Tibial artery (tissue), 4 donors: Measurements from ENCODE around the gene FHOD1.

ENCODE experiments used
- DNase-seq, 2 donors: peaks; one replicate each; pipeline ENCODE4 v3.0.0-alpha.2; 2019
- H3K27ac ChIP-seq, 2 donors: fragments of 200-600 bp; sonication (generic) in 1 of 2; 1 replicate in 1 of 2; 2 replicates in 1 of 2; pipeline ENCODE4 v1.5.1; 2018 to 2019; ENCODE audit warnings: mild to moderate bottlenecking in 1 of 2
- H3K27me3 ChIP-seq, 2 donors: fragments of 200-600 bp; sonication (generic) in 1 of 2; one replicate each; pipeline versions ENCODE4 v1.5.1 to v1.6.0; 2016 to 2019
- H3K36me3 ChIP-seq, 3 donors: fragments of 200-600 bp; sonication (generic) in 2 of 3; one replicate each; pipeline ENCODE4 v1.5.1; 2016 to 2019; ENCODE audit warnings: mild to moderate bottlenecking in 2 of 3
- H3K4me1 ChIP-seq, 4 donors: fragments of 200-600 bp; sonication (generic) in 2 of 4; 1 replicate in 3 of 4; 2 replicates in 1 of 4; pipeline ENCODE4 v1.5.1; 2016 to 2019
- H3K4me3 ChIP-seq, 2 donors: fragments of 200-600 bp; sonication (generic) in 1 of 2; 1 replicate in 1 of 2; 2 replicates in 1 of 2; pipeline ENCODE4 v1.5.1; 2018 to 2019; ENCODE audit warnings: mild to moderate bottlenecking in 2 of 2
- H3K9me3 ChIP-seq, 3 donors: fragments of 200-600 bp; sonication (generic) in 1 of 3; one replicate each; pipeline ENCODE4 v1.5.1; 2016 to 2019
- intact Hi-C: fragments of 100-400 bp; cut with DNase I; formaldehyde crosslinking; loops from one replicate; pipeline ENCODE4 v1.15.0; 2023; ENCODE audit warnings: low total_unique reads
- TF ChIP-seq, protein P1 (sequence below), 2 experiments: fragments of 200-600 bp in 1 of 2; fragments of 450-650 bp in 1 of 2; IDR thresholded peaks; one replicate each; pipeline ENCODE4 v1.5.1; 2017 to 2019; ENCODE audit warnings: antibody characterized with exemption in 2 of 2, mild to moderate bottlenecking in 1 of 2, moderate library complexity in 1 of 2

Gene FHOD1

DNA sequence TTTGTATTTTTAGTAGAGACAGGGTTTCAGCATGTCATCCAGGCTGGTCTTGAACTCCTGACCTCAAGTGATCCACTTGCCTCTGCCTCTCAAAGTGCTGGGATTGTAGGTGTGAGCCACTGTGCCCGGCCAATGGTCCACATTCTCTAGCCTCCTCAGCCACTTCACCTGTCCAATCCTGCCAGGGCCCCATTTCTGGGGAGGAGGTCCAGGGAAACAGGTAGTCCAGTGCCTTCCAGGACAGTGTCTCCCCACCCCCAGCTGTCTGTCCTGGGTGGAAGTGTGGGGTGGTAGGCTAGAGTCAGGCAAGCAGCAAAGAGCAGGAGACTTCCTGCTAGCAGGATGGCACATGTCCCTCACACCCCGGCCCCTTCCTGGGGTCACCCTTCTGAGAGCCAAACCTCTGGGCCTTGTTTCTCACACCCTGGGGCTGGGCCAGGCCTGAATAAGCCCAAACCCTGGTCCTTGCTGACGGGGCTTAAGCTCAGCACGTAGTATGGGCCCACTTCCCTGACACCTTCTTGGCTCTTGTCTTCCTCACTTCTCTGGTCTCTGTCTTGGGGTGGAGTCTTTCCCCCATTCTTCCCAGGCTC is 5.0 kb downstream of the FHOD1 start:
- H3K9me3 ChIP-seq = no peaks in the 10 kb centered on the region
- TF ChIP-seq, protein P1, sequence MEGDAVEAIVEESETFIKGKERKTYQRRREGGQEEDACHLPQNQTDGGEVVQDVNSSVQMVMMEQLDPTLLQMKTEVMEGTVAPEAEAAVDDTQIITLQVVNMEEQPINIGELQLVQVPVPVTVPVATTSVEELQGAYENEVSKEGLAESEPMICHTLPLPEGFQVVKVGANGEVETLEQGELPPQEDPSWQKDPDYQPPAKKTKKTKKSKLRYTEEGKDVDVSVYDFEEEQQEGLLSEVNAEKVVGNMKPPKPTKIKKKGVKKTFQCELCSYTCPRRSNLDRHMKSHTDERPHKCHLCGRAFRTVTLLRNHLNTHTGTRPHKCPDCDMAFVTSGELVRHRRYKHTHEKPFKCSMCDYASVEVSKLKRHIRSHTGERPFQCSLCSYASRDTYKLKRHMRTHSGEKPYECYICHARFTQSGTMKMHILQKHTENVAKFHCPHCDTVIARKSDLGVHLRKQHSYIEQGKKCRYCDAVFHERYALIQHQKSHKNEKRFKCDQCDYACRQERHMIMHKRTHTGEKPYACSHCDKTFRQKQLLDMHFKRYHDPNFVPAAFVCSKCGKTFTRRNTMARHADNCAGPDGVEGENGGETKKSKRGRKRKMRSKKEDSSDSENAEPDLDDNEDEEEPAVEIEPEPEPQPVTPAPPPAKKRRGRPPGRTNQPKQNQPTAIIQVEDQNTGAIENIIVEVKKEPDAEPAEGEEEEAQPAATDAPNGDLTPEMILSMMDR (IDR thresholded peaks at IDR 0.05) = no peak
- peaks cover 5 to 24% (median 23%) of the 10 kb centered on the region in 3 donors for H3K36me3 ChIP-seq
- no peak overlapping the region for H3K4me3 ChIP-seq
- H3K27ac ChIP-seq = peak overlapping the region; percentile 65 to 81
- H3K27me3 ChIP-seq = no peaks in the 10 kb centered on the region
- intact Hi-C loops = no loop called here
- peak in 1 of 2 donors; percentile 20 for DNase-seq
- peaks cover 0 to 62% (median 49%) of the 10 kb centered on the region in 4 donors for H3K4me1 ChIP-seq

DNA sequence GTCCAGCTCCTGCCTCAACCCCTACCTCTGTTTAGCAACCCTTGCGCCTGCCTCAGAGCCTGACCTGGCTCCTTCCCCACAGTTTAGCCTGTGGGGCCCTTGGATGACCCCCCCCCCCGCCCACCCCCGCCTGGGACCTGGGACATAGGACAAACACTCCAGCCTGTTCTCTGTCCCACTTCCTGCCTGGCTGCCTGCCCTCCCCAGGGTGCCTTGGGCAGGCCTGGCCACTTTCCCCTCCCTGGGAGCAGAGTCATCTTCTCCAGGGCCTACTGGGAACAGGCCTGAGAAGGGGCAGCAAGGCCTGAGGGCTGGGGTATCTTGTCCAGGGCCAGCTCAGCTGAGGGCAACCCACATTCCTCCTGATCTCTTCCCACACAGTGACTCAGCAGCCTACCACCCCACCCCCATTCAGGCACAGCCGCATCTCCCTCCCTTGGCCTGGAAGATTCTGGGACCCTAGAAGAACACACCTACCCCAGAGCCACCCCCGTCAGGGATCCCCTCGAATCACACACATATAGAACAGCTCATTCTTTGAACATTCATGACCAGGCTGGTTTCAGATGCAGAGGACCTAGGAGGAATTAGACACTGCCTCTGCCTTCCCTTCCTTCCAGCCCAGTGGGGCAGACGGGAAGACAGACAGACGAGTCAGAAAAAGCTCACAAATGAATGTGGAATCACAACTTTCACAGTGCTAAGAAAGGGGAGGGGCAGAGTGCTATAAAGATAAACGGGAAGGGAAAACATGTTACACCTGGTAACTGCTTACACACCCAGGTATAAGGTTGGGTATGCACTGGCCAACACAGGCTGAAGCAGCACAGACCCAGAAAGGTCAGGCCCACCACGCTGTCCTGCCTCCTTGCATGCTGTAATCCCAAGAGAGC is 6.0 kb downstream of the FHOD1 start:
- peaks cover 9 to 34% (median 32%) of the 10 kb centered on the region in 3 donors for H3K36me3 ChIP-seq
- H3K4me1 ChIP-seq = peaks cover 0 to 56% (median 45%) of the 10 kb centered on the region in 4 donors
- no peak overlapping the region for H3K4me3 ChIP-seq

DNA sequence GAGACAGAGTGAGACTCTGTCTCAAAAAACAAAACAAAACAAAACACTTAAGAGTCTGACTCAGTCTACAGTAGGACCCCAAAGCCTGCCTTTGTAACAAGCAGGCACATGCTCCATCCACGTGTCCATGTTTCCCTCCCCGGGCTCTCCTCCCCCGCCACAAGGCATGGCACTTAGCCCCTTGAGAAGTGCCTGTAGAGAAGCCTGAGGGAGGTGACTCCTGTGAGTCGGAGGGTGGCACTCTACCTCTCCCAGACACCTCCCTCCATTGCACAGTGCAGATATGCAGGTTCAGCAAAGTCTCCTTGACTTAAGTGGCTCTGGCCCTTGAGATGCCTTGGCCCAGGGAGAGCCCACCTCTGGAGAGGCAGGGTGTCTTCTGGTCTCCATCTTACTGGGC is 6.8 kb downstream of the FHOD1 start:
- intact Hi-C loops = no loop called here
- Histone ChIP-seq H3K36me3 (peaks cover 9 to 41% (median 40%) of the 10 kb centered on the region in 3 donors), H3K4me3 (no peak overlapping the region), H3K9me3 (no peaks in the 10 kb centered on the region), H3K27me3 (no peaks in the 10 kb centered on the region), H3K4me1 (peaks cover 0 to 49% (median 39%) of the 10 kb centered on the region in 4 donors), H3K27ac (peak overlapping the region; percentile 65 to 81)
- TF ChIP-seq, protein P1 (IDR thresholded peaks at IDR 0.05) = no peak
- DNase-seq = peak in 1 of 2 donors; percentile 20

More for the DNA sequence above, 6.0 kb downstream of the FHOD1 start:
- Histone ChIP-seq H3K27ac (peak overlapping the region; percentile 65 to 81), H3K27me3 (no peaks in the 10 kb centered on the region), H3K9me3 (no peaks in the 10 kb centered on the region)
- intact Hi-C loops = no loop called here
- peak; percentile 68 to 87 for DNase-seq
- TF ChIP-seq, protein P1 (IDR thresholded peaks at IDR 0.05) = no peak

DNA sequence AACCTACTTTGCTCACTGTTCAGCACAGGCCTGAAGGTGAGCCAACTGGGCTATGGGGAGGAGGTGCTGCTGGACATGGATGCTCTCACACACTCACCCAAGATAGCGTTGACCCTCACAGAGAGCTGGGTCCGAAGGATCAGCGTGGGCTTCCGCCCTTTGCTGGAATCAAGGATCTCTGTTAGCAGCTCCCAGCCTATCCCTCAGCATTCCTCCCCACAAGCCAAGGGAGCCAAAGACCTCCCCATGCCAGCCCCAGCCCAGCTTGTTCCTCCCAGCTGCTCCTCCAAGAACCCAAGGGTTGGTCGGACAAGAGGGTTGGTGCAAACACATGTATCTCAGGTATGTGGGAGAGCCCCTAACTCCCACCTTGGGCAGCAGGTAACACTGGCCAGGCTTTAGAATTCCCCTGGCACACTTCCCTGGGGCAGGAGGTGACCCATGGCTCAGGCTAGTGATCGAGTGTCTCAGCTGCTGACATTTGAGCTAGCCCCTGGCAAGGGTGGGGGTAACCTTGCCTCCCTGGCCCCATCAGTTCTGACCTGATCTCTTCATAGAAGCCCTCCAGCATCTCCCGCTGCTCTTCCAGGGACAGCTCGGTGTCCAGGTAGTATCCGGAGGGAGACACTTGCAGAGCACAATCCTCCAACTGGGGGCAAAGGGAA is 8.3 kb downstream of the FHOD1 start:
- Histone ChIP-seq H3K36me3 (peaks cover 14 to 56% (median 47%) of the 10 kb centered on the region in 3 donors), H3K27ac (no peak overlapping the region), H3K4me1 (peaks cover 0 to 34% (median 24%) of the 10 kb centered on the region in 4 donors), H3K9me3 (no peaks in the 10 kb centered on the region), H3K4me3 (no peak overlapping the region), H3K27me3 (no peaks in the 10 kb centered on the region)
- peak in 1 of 2 donors; percentile 6 for DNase-seq
- TF ChIP-seq, protein P1 (IDR thresholded peaks at IDR 0.05) = no peak
- intact Hi-C loops = no loop called here

DNA sequence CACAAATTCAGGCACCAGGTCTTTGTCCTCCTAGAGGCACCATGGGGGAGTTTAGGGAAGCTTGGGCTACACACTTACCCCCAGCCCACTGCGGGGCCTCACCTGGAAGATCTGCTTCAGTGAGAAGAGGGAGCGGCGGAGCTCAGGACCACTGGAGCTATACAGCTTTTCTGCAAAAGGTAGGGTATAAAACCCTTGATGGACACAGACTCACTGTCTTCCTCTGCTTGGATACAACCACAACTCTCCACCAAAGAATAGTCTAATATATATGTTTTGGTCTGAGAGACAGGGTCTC is 9.1 kb downstream of the FHOD1 start:
- no peak for DNase-seq
- no peak overlapping the region for H3K27ac ChIP-seq
- peaks cover 14 to 63% (median 54%) of the 10 kb centered on the region in 3 donors for H3K36me3 ChIP-seq

More for the DNA sequence above, 9.1 kb downstream of the FHOD1 start:
- H3K4me3 ChIP-seq = no peak overlapping the region
- H3K4me1 ChIP-seq = peaks cover 0 to 28% (median 20%) of the 10 kb centered on the region in 4 donors
- H3K27me3 ChIP-seq = no peaks in the 10 kb centered on the region
- H3K9me3 ChIP-seq = no peaks in the 10 kb centered on the region
- intact Hi-C loops = no loop called here
- TF ChIP-seq, protein P1 (IDR thresholded peaks at IDR 0.05) = no peak
